CMK (cell line): Measurements from ENCODE around the gene NECAP2.
"Not testable (repeated sequence)": the region's sequence is repeated elsewhere in the genome, so short reads cannot be mapped to it uniquely, and the experiment has no call there.

Source experiments
- DNase-seq: peaks from one replicate; pipeline ENCODE4 v3.0.0-alpha.2; 2010; ENCODE audit warnings: low read depth

The NECAP2 gene

GRCh38 chr1:16461681-16462080 lies 21.2 kb downstream of the NECAP2 start:
- DNase-seq = no peak

DNA sequence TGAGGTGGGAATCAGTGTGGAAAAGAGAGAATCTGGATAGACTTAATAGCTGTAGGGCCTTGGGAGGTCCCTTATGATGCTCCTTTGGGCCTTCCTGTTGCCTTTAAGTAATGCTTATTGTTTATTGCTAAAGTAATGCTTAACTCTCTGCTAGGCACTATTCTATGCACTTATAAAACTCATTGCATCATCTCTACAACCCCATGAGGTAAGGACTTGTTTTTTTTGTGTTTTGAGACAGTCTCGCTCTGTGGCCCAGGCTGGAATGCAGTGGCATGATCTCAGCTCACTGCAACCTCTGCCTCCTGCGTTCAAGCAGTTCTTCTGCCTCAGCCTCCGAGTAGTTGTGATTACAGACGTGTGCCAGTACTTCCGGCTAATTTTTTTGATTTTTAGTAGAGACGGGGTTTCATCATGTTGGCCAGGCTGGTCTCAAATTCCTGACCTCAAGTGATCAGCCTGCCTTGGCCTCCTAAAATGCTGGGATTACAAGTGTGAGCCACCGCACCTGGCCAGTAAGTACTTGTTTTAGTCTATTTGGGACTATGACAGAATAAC lies 22.3 kb downstream of the NECAP2 start:
- no peak for DNase-seq

- no peak for DNase-seq
Observed at GRCh38 chr1:16464917-16465625, 24.5 kb downstream of the NECAP2 start.

GRCh38 chr1:16468558-16468957 lies 28.0 kb downstream of the NECAP2 start:
- no peak for DNase-seq

DNA sequence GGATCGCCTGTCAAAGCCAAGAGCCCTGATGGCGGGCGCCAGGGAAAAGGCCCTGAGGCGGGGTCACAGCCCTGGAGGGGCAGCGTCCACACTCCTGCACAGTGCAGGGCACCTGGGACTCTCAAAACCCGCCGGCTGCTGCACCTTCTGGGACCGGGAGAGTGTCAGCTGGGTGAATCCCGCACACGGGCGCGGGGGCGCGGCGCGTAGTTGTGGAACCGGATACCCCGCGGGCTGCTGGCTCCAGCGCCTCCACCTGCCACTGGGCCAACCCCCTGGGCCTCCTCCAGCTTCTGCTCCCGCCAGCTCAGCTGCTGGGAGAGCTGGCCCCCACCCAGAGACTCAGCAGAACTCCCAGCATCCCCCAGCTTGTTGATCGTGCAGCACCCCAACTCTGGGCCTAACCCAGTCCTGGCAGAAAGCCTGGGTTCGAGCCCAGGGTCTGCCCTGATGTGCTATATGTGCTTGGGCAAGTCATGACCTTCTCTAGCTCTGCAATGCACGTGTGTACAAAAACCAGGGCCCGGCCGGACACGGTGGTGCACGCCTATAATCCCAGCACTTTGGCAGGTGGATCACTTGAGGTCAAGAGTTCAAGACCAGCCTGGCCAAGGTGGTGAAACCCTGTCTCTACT lies 33.8 kb downstream of the NECAP2 start:
- DNase-seq = no peak

- not testable (repeated sequence) for DNase-seq
Observed at GRCh38 chr1:16474891-16475290, 34.4 kb downstream of the NECAP2 start.

DNA sequence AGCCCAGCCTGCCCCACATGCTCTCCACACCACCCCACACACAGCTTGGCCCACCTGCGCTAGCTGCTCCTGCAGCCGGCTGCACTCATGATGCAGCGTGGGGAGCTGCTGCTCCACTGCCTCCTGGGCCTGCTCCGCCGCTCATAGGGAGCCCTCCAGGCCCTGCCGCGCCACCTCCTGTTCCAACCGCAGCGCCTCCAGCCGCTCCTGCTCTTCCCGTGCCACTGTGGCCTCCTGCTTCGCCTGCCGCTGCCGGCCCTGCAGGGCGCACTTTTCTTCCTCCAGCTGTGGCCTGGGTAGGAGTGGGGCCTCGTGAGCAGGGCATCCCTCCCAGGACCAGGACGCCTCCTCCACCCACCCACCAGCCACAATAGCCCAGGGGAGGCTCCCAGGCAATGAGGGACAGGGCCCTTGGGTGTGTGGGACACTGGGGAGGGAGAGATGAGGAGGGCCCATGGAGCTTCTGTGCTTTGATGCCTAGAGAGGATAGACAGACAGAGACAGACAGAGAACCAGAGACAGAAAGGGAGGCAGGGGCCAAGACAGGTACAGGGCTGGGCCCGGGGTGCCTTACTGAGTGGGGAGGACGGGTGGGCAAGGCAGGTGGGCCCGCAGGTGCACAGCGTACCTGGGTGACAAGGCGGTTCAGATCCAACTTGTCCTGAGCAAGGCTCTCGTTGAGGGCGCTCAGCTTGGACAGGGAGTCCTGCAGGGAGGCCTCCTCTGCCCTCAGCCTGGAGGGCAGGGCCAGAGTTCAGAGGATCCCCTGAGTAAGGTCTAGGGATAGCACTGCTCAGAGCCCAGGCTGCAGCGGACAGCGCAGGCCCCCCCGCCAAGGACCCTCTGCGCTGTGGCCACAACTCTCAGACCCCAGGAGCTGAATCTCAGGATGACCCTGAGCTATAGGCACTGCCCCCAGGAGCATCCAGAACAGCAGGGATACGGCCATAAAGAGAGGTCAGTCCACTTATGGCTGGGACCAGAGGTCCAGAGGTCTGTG lies 35.5 kb downstream of the NECAP2 start:
- DNase-seq = not testable (repeated sequence)

DNA sequence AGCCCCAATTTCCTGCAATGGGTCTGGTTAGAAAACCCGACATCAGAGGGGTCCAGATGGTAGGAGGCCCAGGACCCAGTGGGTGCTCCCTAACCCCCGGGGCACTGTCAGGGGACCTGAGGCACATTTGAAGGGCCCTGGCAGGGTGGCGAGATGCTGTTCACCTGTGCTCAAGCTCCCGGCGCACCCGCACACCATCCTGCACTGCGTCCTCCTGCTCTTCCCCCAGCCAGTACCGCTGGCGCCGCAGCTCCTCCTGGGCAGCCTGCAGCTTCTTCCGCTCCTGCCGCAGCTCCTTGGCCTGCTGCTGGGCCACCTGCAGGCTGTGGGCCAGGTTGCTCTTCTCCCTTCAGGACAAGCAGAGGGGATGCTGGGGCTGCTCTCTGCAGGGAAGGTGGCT lies 37.6 kb downstream of the NECAP2 start:
- DNase-seq = no peak

GRCh38 chr1:16483146-16483545 lies 42.6 kb downstream of the NECAP2 start:
- not testable (repeated sequence) for DNase-seq

DNA sequence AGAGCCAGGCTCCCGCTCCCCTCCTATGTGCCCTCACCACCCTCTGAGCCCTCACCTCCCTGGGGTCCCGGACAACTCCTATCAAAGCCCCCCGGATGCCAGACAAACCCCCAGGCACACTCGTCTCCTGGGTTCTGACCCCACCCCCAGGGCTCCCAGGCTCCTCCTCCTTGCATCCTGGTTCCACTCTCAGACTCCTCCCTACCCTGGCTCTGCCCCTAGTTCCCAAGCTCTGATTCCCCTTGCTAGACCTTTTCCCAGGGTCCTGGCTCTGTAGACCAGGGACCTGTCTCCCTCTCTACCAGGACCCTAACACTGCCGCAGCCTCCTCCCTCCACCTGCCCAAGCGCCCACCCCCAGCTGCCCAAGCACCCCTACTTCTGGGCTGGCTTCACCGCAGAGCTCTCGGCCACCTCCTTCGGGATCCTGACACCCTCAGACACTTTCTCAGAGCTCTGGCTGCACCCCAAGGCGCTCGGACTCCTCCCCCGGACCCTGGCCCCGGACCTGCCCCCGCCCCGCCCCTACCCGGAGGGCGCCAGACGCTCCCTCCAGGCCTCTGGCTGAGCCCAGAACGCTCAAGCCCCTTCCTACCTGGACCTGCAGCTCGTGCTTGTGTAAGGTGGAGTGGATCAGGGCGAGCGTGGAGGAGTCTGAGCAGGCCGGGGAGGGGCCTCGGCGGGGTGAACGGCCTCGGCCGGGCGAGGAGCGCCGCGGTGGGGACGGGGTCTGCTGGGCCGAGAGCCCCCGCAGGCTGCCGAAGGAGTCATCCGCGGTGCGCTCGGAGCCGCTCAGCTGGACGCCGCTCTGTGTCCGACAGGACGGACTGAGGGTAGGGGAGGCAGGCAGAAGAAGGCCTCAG lies 43.3 kb downstream of the NECAP2 start:
- not testable (repeated sequence) for DNase-seq

DNA sequence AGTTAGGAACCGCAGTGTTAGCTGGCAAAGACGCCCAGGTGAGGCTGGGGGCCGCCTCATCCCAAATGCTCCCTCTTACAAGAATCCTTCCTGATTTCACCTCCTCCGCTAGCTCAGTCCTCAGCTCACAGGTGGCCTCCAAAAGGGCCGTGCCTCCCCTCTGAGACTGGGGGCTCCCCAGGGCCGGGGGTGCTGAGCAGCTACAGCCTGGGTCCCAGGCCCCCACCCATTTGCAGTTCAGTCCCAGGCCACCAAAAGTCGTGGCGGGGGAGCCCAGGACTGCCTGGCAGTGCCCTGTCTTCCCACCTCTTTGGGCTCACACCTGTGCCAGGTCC lies 43.9 kb downstream of the NECAP2 start:
- no peak for DNase-seq

GRCh38 chr1:16484931-16485330 lies 44.4 kb downstream of the NECAP2 start:
- DNase-seq = no peak

DNA sequence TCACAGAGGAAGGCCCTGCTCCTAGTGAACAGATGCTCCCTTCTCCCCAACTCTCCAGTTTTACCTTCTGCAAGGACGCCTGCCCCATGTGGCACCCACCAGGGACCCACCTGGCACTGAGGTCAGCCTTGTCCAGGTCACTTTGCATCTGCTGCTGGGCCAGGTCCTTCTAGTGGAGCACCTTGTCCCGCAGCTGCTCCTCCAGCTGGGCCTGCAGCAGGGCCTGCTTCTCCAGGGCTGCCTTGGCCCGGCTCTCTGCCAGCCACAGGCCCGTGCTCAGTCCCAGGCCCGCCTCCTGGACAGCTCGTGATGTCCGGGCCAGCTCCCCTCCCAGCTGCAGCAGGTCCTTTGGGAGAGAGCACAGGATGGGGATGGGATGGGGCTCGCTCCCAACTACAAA lies 45.8 kb downstream of the NECAP2 start:
- DNase-seq = not testable (repeated sequence)

- not testable (repeated sequence) for DNase-seq
Observed at GRCh38 chr1:16487011-16487410, 46.5 kb downstream of the NECAP2 start.

GRCh38 chr1:16489195-16489880 lies 48.8 kb downstream of the NECAP2 start:
- not testable (repeated sequence) for DNase-seq

DNA sequence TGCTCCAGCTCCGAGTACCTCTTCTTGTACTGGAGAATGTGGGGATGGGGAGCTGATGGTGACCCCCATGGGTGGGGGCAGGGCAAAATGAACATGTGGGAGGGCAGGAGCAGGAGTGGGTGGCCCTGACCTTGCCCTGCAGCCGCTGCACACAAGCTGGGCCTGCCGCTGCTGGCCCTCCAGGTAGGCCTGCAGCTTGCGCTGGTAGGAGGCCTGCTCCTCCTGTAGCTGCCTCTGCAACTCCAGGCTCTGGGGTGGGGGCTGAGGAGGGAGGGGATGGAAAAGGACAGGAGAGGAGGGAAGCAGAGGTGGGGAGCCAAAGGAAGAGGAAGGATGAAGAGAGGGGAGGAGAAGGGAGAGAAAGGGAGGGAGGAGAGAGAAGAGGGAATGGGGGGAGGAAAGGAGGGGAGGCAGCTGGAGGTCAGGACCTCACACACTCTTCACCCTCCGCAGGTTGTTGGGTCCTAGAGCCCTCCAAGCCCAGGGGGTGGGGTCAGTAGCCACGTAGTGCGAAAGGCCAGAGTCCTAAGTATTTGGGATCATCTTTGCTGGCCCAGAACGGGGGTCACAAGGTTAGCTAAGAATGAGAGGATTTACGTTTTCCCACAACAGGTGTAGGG lies 50.6 kb downstream of the NECAP2 start:
- no peak for DNase-seq

DNA sequence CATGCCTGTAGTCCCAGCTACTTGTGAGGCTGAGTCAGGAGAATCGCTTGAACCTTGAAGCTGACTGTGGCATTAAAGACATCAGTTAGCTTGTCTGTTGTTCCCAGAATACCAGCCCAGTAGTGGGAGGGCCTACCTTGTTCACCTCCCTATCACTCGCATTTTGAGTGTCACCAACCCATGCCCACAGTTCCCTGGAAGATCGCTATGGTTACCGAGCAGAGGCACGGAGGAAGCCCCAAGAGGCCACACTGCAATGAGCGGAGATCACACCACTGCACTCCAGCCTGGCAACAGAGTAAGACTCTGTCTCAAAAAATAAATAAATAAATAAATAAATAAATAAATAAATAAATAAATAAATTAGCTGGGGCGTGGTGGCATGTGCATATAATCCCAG lies 52.4 kb downstream of the NECAP2 start:
- not testable (repeated sequence) for DNase-seq

- not testable (repeated sequence) for DNase-seq
Observed at GRCh38 chr1:16493731-16494130, 53.2 kb downstream of the NECAP2 start.

- DNase-seq = peak; percentile 18
Observed at GRCh38 chr1:16497474-16497904, 57.0 kb downstream of the NECAP2 start.

DNA sequence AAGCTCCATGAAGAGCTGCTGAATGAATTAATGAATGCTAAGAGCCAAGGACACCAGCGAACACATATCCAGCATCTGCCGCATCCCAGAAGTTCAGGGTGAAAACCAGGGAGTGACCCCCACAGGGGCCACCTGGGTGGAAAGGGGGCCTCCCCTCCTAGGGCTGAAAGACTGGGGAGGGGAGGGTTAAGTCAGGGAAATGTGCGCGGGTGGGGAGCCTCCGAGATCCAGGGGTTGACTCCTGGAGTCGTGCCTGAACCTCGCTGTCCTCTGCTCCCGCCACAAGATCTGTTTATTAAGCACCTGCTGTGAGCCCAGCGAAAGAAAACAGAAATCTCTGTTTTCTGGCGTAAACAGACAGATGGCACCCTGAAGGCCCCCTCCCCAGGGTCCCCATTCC lies 57.5 kb downstream of the NECAP2 start:
- DNase-seq = not testable (repeated sequence)
